Fibroblast of lung (primary cell): ENCODE results near the gene NUDT3.

ENCODE experiments used
- CTCF ChIP-seq, 2 donors: IDR thresholded peaks in 1 of 2; conservative IDR thresholded peaks in 1 of 2; 1 replicate in 1 of 2; 2 replicates in 1 of 2; pipeline ENCODE4 v1.5.1; 2011 to 2012; ENCODE audit warnings: low read length in 2 of 2, control low read depth in 1 of 2, inconsistent platforms in 1 of 2, low read depth in 1 of 2, mild to moderate bottlenecking in 1 of 2
- EZH2 ChIP-seq: IDR thresholded peaks from 2 replicates; pipeline ENCODE4 v1.5.1; 2012; ENCODE audit warnings: low read length, control low read depth, mild to moderate bottlenecking; ENCODE audit errors: missing control alignments

DNA sequence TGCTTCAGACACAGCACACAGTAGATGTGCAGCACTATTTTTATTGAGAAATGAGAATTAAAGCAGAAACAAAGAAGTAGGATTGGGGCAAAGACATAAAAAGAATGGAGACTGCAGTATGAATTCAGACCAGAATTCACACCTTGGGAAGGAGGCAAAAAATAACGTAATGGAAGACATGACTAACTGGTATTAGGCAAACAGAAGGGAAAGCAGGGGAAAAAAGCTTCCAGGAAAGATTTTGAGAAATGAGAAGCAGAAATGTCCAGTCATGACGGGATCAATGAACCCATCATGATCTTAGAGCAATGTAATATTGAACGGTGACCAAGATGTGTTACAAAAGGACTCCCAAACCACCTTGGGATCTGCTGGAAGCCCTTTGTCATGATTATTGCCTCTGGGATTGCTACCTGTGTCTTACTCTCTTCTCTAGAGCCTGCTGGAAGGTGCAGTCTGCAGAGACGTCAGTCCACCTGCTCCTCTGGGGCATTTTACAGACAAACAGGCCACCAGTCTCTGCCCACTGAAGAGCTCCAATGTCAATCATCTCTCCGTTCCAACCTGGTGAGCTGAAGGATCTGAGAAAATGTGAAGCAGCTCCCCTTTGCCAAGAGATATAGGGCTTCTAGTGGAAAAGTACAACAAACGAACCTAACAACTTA, 8.7 kb downstream of the NUDT3 start:
- no peak for TF ChIP-seq CTCF (conservative IDR thresholded peaks at IDR 0.05 in 1 of 2, IDR thresholded peaks at IDR 0.05 in 1 of 2; ENCODE audit: low read depth in 1 of 2, low read length in 2 of 2)
- TF ChIP-seq EZH2, result no peak
